Bronchial epithelial cell (primary cell): ENCODE data around the gene CTNND2. TPM values are rescaled to one million over a fixed set of nuclear protein-coding genes. Genes with fewer than 3 reads are reported as not detected.

Experiments used
- DNase-seq: peaks from one replicate; pipeline ENCODE4 v3.0.0-alpha.2; 2010; ENCODE audit warnings: low read depth
- FAIRE-seq: peaks from 2 replicates; lab custom pipeline; 2011; peaks lifted over from hg19 to GRCh38; lab: Jason Lieb, UNC
- H3K27me3 ChIP-seq: 2 replicates; pipeline ENCODE4 v1.5.1; 2011; ENCODE audit warnings: low read length; ENCODE audit not compliant: control insufficient read depth, insufficient read depth
- H3K36me3 ChIP-seq: 2 replicates; pipeline ENCODE4 v1.5.1; 2011; ENCODE audit warnings: low read length; ENCODE audit not compliant: control insufficient read depth, insufficient read depth
- H3K4me3 ChIP-seq: 2 replicates; pipeline ENCODE4 v1.5.1; 2011; ENCODE audit warnings: mild to moderate bottlenecking, low read depth, low read length, control low read depth
- CTCF ChIP-seq: IDR thresholded peaks from 2 replicates; pipeline ENCODE4 v1.5.1; 2011; ENCODE audit warnings: mild to moderate bottlenecking, moderate library complexity, low read length, control low read depth, inconsistent platforms; ENCODE audit not compliant: insufficient read depth, severe bottlenecking
- total RNA-seq: library from RNA; depleted of rRNA; stranded (reverse); fragments of >200 nt; gene quantifications from 2 replicates; pipeline ENCODE4 v1.2.1, GENCODE V29; 2014

The CTNND2 gene
- total RNA-seq, 1 donor from 2014 or later = not detected

GRCh38 chr5:11903614-11904264 is 507 bp downstream of the CTNND2 start:
- no peak overlapping the region for H3K4me3 ChIP-seq
- DNase-seq (no peak), FAIRE-seq (no peak)
- TF ChIP-seq CTCF = no peak
- no peaks in the 10 kb centered on the region for H3K36me3 ChIP-seq
- peaks cover 19% of the 10 kb centered on the region for H3K27me3 ChIP-seq

- DNase-seq (no peak), FAIRE-seq (no peak)
- H3K27me3 ChIP-seq = peaks cover 19% of the 10 kb centered on the region
- no peaks in the 10 kb centered on the region for H3K36me3 ChIP-seq
- TF ChIP-seq CTCF = no peak
- H3K4me3 ChIP-seq = no peak overlapping the region
These were observed 1.1 kb downstream of the CTNND2 start for GRCh38 chr5:11903121-11903613.

- Histone ChIP-seq H3K27me3 (peaks cover 19% of the 10 kb centered on the region), H3K36me3 (no peaks in the 10 kb centered on the region)
- FAIRE-seq = no peak
These were observed 2.0 kb downstream of the CTNND2 start for GRCh38 chr5:11902201-11902619.

GRCh38 chr5:11898787-11899186 is 5.5 kb downstream of the CTNND2 start:
- TF ChIP-seq CTCF = no peak
- FAIRE-seq (no peak), DNase-seq (no peak)
- Histone ChIP-seq H3K36me3 (no peaks in the 10 kb centered on the region), H3K27me3 (peaks cover 10% of the 10 kb centered on the region), H3K4me3 (no peak overlapping the region)

More at GRCh38 chr5:11902201-11902619, 2.0 kb downstream of the CTNND2 start:
- H3K4me3 ChIP-seq = no peak overlapping the region
- no peak for DNase-seq
- no peak for TF ChIP-seq CTCF

- no peak for DNase-seq
- no peak overlapping the region for H3K4me3 ChIP-seq
- H3K27me3 ChIP-seq = peaks cover 3% of the 10 kb centered on the region
- no peak for TF ChIP-seq CTCF
- no peak for FAIRE-seq
- H3K36me3 ChIP-seq = no peaks in the 10 kb centered on the region
These were observed 6.5 kb downstream of the CTNND2 start for GRCh38 chr5:11897781-11898180.

GRCh38 chr5:11894992-11895391 is 9.3 kb downstream of the CTNND2 start:
- DNase-seq (no peak), FAIRE-seq (no peak)
- Histone ChIP-seq H3K4me3 (no peak overlapping the region), H3K27me3 (no peaks in the 10 kb centered on the region), H3K36me3 (no peaks in the 10 kb centered on the region)
- TF ChIP-seq CTCF = no peak
